Prostate gland (tissue), 2 donors: ENCODE results near the gene C11orf68.
"Not testable (repeated sequence)": the region's sequence is repeated elsewhere in the genome, so short reads cannot be mapped to it uniquely, and the experiment has no call there.

Experiments
- POLR2A ChIP-seq: fragments of 450-650 bp; IDR thresholded peaks from one replicate; pipeline ENCODE4 v1.6.1; 2016; ENCODE audit warnings: antibody characterized with exemption, mild to moderate bottlenecking
- TF ChIP-seq, protein P1 (sequence below), 4 experiments: fragments of 200-600 bp in 2 of 4; fragments of 450-650 bp in 2 of 4; sonication (generic) in 2 of 4; IDR thresholded peaks; 1 replicate in 3 of 4; 2 replicates in 1 of 4; pipeline ENCODE4 v1.5.1; 2016 to 2019; ENCODE audit warnings: antibody characterized with exemption in 4 of 4, mild to moderate bottlenecking in 2 of 4, moderate library complexity in 2 of 4

DNA sequence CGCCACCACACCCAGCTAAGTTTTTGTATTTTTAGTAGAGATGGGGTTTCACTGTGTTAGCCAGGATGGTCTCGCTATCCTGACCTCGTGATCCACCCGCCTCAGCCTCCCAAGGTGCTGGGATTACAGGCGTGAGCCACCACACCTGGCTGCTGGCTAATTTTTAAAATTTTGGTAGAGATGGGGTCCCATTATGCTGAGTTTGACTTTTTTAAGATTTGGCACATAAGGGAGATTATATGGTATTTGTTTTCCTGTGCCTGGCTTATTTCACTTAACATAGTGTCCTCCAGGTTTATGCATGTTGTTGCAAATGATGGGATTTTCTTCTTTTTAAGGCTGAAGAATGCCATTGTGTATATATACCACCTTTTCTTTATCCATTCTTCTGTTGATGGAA lies 31.8 kb upstream of the C11orf68 start:
- TF ChIP-seq, protein P1, sequence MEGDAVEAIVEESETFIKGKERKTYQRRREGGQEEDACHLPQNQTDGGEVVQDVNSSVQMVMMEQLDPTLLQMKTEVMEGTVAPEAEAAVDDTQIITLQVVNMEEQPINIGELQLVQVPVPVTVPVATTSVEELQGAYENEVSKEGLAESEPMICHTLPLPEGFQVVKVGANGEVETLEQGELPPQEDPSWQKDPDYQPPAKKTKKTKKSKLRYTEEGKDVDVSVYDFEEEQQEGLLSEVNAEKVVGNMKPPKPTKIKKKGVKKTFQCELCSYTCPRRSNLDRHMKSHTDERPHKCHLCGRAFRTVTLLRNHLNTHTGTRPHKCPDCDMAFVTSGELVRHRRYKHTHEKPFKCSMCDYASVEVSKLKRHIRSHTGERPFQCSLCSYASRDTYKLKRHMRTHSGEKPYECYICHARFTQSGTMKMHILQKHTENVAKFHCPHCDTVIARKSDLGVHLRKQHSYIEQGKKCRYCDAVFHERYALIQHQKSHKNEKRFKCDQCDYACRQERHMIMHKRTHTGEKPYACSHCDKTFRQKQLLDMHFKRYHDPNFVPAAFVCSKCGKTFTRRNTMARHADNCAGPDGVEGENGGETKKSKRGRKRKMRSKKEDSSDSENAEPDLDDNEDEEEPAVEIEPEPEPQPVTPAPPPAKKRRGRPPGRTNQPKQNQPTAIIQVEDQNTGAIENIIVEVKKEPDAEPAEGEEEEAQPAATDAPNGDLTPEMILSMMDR (IDR thresholded peaks at IDR 0.05): not testable (repeated sequence)
- TF ChIP-seq POLR2A: not testable (repeated sequence)
